Vagina (tissue), 2 donors: ENCODE data around the gene NUDT14.

Source experiments
- CTCF ChIP-seq, 3 experiments: fragments of 450-650 bp in 2 of 3; fragments of 200-600 bp in 1 of 3; sonication (generic) in 1 of 3; IDR thresholded peaks; one replicate each; pipeline ENCODE4 v1.5.1; 2017 to 2019; ENCODE audit warnings: antibody characterized with exemption in 3 of 3, mild to moderate bottlenecking in 2 of 3, moderate library complexity in 2 of 3
- POLR2A ChIP-seq, 2 donors: fragments of 450-650 bp; IDR thresholded peaks; one replicate each; pipeline ENCODE4 v1.6.1; 2017; ENCODE audit warnings: antibody characterized with exemption in 2 of 2, mild to moderate bottlenecking in 2 of 2, moderate library complexity in 2 of 2

- TF ChIP-seq CTCF (IDR thresholded peaks at IDR 0.05) = no peak
- TF ChIP-seq POLR2A (IDR thresholded peaks at IDR 0.05) = no peak
These were observed 27.8 kb downstream of the NUDT14 start for GRCh38 chr14:105153331-105153731.
